ENCODE results near the gene RPL10A. TPM values are rescaled to one million over a fixed set of nuclear protein-coding genes. Genes with fewer than 3 reads are reported as not detected.

Gene RPL10A
- polyA plus RNA-seq, 1 of the 3 experiments (the other 2 are of a cell fraction), result 3,548 TPM

DNA sequence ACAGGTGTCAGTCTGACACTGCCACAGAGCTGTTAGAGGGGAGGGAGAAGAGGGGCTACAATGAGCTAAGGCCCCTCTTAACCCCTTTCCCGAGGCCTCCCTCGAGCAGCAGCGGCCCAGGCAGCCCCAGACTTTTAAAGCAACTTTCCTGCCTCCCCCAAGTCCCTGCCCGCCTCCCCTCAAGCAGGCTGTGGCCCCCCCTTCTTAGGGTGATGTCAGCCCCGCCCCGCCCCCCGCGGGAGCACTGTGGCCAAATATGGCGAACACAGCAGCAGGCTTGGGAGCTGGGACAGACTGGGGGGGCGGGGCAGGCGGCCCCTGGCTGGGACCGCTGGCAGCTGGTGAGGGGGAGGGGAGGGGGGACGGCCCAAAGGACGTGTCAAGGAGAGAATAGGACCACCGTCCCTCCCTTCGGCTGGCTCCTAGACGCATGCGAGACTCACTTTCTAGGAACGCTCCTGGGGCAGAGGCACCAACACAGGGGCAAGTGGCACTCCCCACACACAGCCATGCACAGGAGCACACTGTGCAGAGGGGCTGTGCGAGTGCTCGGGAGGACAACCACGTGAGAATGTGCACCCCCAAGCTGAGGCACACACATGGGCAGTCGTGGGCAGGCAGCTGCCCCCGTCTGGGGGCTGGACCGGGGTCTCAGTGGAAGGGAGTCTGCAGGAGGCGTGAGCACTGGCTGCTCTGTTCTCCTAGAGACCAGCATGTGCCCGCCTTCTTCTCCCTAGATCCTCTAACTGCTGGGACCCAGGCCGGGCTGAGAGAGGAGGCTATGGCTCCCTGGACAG is 22.0 kb downstream of the RPL10A start (continued):
- no peak for TF ChIP-seq MEF2A (IDR thresholded peaks at IDR 0.05; ENCODE audit: borderline replicate concordance, low read depth)
- TF ChIP-seq RFX5 (IDR thresholded peaks at IDR 0.05; ENCODE audit: low read length), result no peak
- no peak for TF ChIP-seq FOSL2 (IDR thresholded peaks at IDR 0.05; ENCODE audit: borderline replicate concordance, low read depth)
- no peak for TF ChIP-seq NRF1 (IDR thresholded peaks at IDR 0.05; ENCODE audit: low read depth, low read length)

GRCh38 chr6:35490821-35491557 is 22.8 kb downstream of the RPL10A start:
- Histone ChIP-seq H3K9me2 (no peaks in the 10 kb centered on the region), H3K9ac (no peak overlapping the region), H4K20me1 (ENCODE audit: insufficient read depth) (peaks cover 21% of the 10 kb centered on the region; the same call in 1 of the 2 replicates), H3K79me2 (ENCODE audit: insufficient read depth) (peaks cover 35% of the 10 kb centered on the region; the same call in 1 of the 2 replicates), H3K9me3 (no peaks in the 10 kb centered on the region), H3K27me3 (ENCODE audit: insufficient read depth) (no peaks in the 10 kb centered on the region), H3K27ac (ENCODE audit: low read depth in 2 of 2, low read length in 1 of 2) (no peak overlapping the region), H3F3A (replicated peaks; ENCODE audit: insufficient read depth) (peaks cover 2% of the 10 kb centered on the region), H3K4me1 (ENCODE audit: control insufficient read depth in 1 of 2, insufficient read depth in 2 of 2, low read depth in 1 of 2, low read length in 1 of 2) (peaks cover 22 to 57% of the 10 kb centered on the region in 2 experiments; a peak in 2 of 4 replicates), H3K4me3 (ENCODE audit: low read depth in 2 of 2, low read length in 1 of 2) (no peak overlapping the region), H3K36me3 (replicated peaks in 1 of 2; ENCODE audit: control insufficient read depth in 1 of 2, insufficient read depth in 2 of 2, low read length in 1 of 2) (no peaks in the 10 kb centered on the region), H3K4me2 (no peak overlapping the region), H2AFZ (ENCODE audit: low read depth) (no peak overlapping the region)
- TF ChIP-seq YY1 (IDR thresholded peaks at IDR 0.05; ENCODE audit: low read depth) (no peak), TEAD4 (IDR thresholded peaks at IDR 0.05; ENCODE audit: borderline replicate concordance, insufficient read depth) (no peak), SMC3 (IDR thresholded peaks at IDR 0.05; ENCODE audit: low read depth, low read length) (no peak), EP300 (IDR thresholded peaks at IDR 0.05; ENCODE audit: borderline replicate concordance in 1 of 2, low read depth in 1 of 2, low read length in 1 of 2) (no peak), MXI1 (IDR thresholded peaks at IDR 0.05; ENCODE audit: low read depth, low read length) (no peak), RCOR1 (IDR thresholded peaks at IDR 0.05; ENCODE audit: low read length) (no peak), CHD2 (IDR thresholded peaks at IDR 0.05; ENCODE audit: low read length, partially characterized antibody) (no peak), FOXJ3 (CRISPR knock-in tag; IDR thresholded peaks at IDR 0.05) (no peak)
- ChIA-PET CTCF (interaction anchor here (1.0 to 1.2 kb wide), 2 partner anchors 18 to 41 kb away, joined by 3 to 5 read pairs; no protein-coding TSS in a partner anchor), POLR2A (interaction anchor here (1.1 to 1.4 kb wide), 3 partner anchors 13 to 20 kb away, joined by 4 to 7 read pairs (median 6); no protein-coding TSS in a partner anchor)
- DNase-seq, result no peak
- WGBS (ENCODE audit: low lambda C conversion rate), result 79% methylated on average over 8 of the region's 8 CpGs

All from SK-N-SH (cell line).